Stimulated activated CD4-positive, alpha-beta T cell treated with anti-CD3 and anti-CD28 coated beads, Interleukin-12 subunit alpha, Interleukin-12 subunit beta, amount 100 ng/mL, for 4 hours (primary cell): ENCODE measurements around the gene HIBADH.

Experiments
- DNase-seq: peaks from one replicate; pipeline ENCODE4 v3.0.0-alpha.2; 2020

Gene HIBADH

DNA sequence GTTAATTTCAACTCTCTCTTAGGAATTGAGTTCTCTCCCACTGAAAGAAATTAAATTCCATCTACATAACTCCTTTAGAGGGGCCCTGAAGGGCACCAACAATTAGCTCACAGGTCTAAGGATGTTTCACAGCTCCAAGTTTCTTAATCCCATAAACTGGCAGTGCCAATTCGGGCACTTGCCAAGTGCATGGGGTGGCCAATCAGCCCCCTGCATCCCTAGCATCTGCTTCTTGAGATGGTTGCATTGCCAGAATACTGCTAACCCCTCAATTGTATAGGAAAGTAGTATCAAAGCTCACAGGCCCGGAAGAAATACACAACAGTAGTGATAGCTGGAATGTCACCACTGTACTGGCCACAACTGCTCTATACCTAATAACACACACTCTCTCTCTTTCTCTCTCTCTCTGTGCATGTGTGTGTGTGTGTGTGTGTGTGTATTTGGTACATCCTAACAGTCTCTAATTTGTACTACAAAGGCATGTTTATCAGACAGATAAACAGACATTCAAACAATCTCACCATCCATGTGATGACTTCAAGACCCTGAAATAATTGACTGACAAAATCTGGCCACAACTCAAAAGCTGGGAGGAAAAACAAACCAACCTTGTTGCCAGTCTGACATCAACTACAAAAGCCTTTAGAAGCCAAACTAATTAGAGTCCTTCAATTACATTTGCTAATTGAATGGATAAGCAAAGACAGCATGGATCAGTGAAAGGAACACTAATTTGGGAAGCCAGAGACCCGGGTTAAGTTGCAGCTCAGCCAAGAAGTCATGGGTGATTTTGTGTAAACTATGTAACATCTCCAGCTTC is 27.8 kb downstream of the HIBADH start:
- no peak for DNase-seq

DNA sequence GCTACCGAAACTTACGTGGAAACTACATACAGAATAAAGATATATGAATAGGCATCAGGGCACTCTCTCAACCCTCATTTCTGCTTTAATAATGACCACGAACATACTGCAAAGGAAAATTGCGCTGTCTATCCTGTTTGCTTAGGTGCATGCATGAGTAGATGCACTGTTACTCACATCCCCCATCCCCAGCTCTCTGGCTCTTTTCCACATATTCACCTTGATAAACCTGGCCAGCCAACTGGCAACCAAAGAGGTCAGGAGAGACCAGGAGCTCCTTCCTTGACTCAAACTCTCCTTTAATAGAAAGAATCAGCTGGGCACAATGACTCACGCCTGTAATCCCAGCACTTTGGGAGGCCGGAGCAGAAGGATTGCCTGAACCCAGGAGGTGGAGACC is 29.6 kb downstream of the HIBADH start:
- no peak for DNase-seq

DNA sequence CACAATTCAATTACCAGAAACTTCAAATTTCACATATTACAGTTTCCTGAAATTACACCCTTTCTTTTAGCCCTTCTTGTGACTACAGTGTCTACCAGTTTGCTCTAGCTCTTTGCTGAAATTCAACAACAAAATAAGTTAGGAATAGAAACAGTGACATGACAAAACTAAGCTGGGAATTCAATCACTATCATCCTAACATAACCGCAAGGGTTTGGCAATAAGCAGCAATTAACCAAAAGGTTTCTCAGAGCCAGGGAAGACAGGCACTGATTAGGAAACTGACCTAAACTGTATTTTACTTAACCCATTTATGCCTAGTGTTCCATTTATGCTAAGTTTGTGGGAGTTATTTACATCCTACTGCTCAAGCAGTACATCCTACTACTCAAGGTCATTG is 31.3 kb downstream of the HIBADH start:
- no peak for DNase-seq

DNA sequence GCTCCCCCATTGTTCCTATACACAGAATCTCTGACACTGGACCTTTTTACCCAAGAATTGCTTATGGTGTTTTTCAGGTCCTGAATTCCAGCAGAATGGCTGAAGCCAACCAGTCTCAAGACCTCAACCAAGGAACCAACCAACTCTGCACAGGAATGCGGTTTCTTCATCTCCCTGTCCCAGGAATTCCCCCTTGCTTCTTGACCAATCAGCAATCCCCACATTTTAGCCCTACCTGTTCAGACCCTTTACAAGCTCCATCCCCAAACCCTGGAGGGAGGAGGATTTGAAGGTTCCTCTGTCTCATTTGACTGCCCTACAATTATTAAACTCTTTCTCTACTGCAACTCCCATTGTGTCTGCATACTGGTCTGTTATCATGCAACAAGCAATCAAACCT is 35.5 kb downstream of the HIBADH start:
- no peak for DNase-seq

DNA sequence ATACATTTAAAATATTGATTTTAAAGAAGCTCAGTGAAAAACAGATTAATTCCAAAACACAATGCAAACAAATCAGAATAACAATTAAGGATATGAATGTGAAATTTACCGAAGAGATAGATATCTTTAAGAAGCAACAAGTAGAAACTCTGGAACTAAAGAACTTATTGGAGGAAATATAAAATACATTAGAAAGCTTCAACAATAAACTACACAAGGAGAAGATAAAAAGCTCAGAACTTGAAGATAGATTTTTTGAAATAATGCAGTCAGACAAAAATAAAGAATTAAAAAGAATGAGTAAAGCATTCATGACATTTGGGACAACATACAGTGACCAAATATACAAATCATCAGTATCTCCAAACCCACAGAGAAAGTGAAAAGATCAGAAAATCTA is 43.2 kb downstream of the HIBADH start:
- no peak for DNase-seq

DNA sequence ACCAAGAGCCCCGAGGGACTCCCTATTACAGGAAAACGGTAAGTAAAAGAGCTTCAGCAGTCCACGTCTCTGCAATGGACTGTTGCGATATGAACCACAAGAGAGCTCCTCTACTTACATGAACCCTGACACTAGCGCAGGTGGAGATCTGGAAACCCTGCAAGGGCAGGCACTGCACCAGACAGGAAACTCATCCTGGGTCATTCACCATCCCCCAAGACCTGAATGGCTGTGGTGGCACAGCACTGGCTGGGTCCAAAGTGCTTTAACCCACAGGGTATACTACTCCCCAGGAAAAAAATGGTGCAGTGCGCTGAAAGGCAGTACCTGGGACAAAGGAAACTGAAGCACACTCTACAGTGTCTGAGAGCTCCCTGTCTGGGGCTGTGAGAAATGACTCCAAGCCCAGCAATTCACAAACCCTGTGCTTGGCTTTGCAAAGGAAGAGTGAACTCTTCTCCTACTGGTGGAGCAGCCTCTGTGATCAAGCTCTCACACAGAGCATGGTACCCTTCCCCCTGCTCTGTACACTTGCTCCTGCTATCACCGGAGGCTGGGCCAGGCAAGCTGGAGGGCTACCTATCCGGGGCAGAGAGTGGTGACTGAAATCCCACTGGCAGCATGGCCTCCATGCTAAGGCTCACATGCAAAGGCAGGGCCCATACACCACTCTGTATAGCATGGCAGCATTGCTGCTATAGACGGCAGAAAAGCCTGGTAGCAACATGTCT is 44.9 kb downstream of the HIBADH start:
- DNase-seq: no peak

DNA sequence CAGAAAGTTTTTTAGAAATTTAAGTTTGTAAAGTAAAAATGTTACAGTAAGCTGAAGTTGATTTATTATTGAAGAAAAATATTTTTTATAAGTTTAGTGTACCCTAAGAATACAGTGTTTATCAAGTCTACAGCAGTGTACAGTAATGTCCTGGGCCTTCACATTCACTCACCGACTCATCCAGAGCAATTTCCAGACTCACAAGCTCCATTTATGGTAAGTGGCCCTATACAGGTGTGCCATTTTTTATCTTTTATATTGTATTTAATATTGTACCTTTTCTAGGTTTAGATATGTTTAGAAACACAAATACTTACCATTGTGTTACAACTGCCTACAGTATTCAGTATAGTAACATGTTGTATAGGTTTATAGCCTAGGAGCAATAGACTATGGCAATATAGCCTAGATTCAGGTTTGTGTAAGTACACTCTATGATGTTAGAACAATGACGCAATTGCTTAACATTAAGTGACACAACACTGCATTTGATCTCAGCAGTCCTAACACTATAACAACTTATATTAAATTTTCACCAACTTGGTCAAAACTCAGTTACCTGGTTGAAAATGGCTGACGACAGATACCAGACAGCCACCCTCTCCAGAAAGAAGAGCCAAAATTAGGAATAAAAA is 45.7 kb downstream of the HIBADH start:
- DNase-seq: no peak

DNA sequence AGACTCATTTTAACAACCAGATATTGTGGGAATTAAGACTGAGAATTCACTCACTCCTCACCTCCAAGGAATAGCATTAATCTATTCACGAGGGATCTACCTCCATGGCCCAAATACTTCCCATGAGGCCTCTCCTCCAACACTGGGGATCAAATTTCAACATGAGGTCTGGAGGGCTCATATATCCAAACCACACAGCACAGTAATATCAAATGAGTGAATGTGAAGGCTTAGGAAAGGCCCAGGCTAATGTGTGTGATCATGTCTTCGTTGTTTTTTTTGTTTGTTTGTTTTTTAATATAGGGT is 46.5 kb downstream of the HIBADH start:
- DNase-seq: no peak

DNA sequence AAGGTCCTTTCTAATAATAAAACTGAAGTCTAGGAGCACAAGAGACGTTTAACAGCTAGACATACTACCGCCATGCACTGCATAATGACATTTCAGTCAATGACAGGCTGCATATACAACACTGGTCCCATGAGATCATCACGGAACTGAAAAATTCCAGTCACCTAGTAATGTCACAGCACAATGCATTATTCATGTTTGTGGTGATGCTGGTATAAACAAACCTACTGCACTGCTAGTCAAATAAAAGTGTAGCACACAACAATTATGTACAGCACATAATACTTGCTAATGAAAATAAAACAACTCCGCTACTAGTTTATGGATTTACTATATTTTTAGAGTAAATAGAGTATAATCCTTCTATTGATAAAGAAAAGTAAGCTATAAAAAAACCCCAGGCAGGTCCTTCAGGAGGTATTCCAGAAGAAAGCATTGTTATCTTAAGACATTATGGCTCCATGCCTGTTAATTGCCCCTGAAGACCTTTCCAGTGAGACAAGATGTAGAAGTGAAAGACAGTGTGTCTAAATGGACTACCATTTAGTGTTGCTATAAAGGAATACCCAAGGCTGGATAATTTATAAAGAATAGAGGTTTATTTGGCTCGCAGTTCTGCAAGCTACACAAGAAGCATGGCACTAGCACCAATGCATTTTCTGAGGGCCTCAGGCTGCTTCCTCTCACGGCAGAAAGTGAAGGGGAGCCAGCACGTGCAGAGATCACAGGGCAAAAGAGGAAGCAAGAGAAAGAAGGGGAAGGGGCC is 47.1 kb downstream of the HIBADH start:
- DNase-seq: no peak

DNA sequence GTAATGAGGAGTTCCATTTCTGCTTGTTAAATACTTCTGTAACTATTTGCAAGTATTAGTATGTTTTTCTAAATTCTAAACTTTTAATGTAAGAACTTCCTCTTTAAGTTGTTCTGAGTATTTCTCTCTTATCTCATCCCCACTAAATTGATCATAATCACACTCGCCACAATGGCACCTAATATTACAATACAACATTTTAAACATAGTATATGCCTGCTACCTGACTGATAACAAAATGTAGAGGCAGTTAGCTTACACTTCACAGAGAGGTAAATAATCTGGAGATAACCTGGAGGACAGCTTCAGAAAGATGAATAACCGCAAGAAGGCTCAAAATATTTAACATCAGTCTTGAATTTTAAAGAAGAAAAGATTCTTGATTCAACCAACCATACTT is 48.6 kb downstream of the HIBADH start:
- DNase-seq: no peak

DNA sequence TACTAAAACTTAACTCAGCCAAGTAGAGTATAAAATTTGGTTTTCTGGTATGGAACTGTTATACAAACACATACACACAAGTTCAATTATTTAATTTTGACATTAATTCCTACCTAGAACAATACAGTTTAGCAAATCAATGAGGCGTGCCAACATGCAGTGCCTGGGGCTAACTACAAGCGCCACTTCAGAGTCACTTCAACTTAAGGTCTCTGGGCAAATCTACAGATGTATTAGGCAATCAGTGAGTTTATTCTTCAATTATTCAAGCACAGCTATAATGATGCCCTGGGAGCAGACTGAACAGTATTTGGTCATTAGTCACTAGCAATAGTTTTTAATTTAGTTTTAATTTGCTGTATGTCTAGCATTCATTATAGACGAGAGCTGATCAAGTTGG is 51.6 kb downstream of the HIBADH start:
- DNase-seq: no peak

DNA sequence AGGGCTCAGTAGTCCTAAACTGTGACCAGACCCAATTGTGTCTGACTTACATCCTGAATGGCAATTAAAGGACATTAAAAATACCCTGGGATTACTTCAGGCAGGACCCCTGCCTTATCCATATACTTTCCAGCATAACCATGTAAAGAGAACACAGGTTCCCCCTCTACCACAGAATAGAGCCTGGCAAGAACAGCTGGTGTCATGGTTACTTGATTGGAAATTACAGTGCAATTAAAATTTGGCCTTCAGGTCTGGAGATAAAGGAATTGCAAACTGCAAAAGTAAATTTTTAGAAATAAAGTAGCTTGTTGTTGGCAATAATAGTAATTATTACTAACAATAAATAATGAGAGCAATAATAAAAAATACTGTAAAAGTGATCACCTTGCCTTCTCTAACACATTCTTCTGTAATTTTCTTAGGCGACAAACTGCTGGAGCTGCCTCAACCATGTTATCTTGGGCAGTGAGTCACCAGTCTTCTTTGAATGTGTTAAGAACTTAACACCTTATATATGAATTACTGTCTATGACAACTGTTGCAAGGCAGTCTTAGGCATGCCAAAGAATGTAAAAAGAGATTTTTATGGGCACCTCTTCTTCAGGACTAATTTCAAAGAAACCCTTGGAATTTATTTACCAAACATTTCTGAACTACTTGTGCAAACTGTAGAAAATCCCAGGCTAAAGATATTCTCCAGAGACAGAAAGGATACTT is 53.7 kb downstream of the HIBADH start:
- DNase-seq: no peak

DNA sequence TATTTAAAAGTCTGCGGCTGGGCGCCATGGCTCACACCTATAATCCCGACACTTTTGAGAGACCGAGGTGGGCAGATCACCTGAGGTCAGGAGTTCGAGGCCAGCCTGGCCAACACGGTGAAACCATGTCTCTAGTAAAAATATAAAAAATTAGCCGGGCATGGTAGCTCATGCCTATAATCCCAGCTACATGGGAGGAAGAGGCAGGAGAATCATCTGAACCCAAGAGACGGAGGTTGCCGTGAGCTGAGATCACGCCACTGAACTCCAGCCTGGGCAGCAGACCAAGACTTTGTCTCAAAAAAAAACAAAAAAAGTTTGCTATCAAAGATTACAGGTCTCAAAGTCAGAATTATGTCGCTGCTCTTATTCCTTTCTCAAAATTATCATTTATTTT is 55.5 kb downstream of the HIBADH start:
- DNase-seq: no peak

DNA sequence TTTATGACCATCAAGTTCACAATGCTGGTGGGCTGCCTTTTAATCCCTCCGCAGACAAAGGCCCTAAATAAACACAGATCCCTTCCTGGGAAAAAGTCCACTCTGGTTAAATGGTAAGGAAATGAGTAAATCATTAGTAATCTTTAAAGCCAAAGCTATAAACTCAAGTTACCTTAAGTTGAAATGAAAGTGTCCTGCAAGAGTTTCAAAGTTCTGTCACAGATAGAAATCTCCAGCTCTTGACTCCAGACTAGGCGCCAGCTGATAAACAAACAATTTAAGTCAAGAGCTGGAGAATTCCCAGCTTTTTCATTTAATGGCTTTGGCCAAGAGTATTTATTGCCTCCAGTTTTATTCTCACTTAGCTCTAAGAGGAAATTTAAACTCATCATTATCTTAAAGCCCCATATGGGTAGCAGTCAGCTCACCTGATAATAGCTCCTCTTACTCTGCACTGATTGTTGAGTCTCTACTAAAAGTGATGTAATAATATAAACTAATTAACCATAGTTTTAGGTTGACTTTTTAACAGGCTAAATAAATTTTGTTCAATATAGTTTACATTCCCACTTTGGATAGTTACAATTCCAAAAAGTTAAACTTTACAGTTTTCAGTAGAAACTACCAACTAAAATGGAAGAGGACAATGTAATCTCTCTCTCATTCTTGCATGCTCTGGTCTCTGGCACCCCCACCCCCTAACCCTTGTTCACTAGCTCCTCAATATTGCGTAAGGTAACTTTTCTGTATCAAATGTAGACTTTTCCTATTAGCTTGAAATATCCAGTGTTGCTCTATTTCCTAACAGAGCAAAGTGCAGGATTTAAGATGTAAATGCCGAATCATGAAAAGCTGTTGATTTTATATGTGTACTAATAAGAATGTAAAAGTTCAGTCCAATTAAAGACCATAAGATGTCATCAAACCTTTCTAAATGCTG is 56.1 kb downstream of the HIBADH start:
- no peak for DNase-seq

DNA sequence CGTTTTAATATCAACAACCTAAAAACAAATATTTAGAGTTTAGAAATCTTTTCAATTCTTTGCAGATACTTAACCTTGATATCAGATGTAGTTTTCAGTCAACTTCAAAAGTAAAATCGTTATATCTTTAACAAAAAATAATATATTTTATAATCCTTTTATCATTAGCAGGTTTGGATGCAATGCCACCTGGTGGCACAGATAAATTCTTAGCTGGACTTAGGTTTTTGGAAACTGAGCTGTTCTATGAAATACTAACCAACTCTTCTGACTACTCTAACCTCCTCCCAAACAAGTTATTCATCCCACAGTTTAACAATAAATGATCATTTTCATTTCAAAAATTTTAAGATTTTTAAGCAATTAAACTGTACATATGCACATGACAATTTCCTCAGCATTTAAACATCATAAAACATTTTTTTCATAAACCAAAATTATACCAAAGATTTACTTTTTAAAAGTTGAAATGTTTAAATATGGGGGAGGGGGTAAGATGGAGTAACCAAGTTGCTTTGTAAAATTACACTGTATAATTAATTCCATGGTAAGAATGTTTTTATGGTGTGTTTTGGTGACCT is 56.9 kb downstream of the HIBADH start:
- DNase-seq: no peak

DNA sequence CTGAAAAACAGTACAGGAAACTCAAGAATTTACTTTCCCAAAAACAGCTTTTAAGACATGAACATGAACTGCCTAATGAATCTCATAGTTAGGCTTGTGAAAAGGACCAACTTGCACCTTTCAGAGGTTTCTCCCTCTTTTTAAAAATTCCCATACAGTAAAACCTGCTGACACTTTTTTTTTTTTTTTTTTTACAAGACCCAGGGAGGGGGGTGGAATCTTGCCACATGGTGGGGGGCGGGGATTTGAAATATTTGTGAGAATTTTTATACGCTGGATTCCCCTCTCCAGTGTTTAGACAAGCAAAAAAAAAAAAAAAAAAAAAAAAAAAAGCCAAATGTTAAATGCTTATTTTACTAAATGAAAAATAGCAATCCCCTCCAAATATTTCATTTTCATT is 57.4 kb downstream of the HIBADH start:
- no peak for DNase-seq

DNA sequence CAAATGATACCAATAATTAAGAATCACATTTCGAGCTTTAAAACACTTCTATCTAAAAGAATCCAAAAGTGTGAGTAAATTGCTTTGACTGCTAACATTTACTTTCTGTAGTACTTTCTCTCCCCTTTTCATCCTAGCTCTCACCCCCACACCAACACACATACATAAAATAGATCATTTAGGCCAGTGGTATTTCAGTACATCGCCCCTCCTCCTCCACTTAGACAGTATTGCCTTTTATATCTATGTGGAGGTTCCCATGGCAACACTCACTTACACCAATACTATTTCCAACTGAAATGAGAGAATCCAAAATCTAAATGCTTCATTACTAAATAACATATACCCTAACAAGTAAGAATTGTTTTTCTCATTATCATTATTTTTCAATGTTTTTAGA is 58.9 kb downstream of the HIBADH start:
- no peak for DNase-seq

DNA sequence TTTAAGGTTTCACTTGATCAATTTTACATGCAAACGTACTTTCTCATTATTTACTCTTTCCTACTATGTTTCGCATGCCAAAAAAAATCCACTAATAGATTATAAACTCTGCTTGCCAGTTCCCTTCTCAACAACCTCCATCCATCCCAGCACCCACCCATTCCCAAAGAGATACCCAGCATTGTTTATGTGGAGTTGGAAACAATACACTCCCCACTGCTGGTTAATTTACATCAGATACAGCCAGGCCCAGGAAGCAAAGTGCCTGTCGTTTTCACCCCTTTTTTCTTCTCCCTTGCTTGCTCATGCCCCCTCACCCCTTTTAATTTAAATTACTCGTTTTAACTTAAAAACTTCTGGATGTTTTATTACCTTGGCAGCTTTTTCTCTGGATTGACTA is 59.9 kb downstream of the HIBADH start:
- DNase-seq: no peak

DNA sequence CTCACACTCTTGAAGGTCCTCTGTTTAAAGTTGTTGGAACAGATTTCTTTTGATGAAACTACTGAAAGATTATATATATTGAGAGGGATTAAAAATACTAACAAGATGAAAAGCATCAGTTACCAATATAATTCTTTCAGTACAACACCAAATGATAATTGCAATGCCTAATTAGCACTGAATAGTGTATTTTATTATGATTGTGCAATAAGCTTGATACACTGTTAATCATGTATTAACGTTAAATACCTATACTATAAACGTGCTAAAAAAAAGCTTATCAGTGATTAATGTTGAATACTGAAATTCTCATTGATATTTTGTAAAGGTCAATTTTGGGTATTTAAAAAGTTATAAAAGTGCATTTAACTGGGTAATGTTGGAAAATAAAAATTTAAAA is 61.5 kb downstream of the HIBADH start:
- no peak for DNase-seq

DNA sequence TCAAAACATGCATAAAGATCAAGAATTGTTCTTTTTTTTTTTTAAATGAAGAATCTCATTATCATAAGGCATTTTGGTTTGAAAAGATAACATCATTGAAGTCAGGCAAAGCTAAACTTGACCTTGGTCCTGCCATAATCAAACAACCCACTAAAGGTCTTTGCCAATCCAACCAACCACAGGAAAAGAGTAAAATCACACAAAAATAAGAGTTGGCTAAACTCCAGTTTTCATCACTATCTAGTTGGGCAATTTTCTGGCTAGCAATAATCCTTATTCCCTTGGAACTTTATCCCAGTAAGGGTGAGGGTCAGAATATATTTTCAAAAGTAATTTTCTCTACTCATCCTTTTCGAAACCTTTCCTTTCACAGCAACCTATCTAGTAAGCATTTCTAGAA is 62.4 kb downstream of the HIBADH start:
- no peak for DNase-seq

DNA sequence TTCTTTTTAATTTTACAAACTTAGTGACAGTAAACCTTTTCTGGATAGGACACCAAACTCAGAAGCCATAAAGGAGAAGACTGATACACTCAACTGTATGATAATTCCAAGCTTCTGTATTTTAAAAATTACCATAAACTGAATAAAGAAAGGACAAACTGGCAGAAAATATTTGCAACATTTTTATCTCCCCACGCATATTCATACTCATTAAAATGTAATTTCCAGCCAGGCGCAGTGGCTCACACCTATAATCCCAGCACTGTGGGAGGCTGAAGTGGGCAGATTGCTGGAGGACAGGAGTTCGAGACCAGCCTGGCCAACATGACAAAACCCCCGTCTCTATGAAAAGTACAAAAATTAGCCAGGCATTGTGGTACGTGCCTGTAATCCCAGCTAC is 67.7 kb downstream of the HIBADH start:
- DNase-seq: no peak
